Smooth muscle cell (in vitro differentiated cells): ENCODE results near the gene C2CD4A. TPM values are rescaled to one million over a fixed set of nuclear protein-coding genes. Genes with fewer than 3 reads are reported as not detected.

Experiments
- DNase-seq: peaks from one replicate; lab custom pipeline; 2025; ENCODE audit not compliant: unreplicated experiment; lab: John Stamatoyannopoulos, UW
- H2AFZ ChIP-seq: fragments of 200-600 bp; sonication (generic); 2 replicates; pipeline ENCODE4 v1.6.0; 2016; ENCODE audit warnings: antibody characterized with exemption, low read depth, mild to moderate bottlenecking
- H3F3A ChIP-seq: fragments of 200-600 bp; sonication (generic); 2 replicates; pipeline ENCODE4 v1.6.0; 2017; ENCODE audit warnings: antibody characterized with exemption, low read depth
- H3K27ac ChIP-seq: fragments of 200-600 bp; sonication (generic); 2 replicates; pipeline ENCODE4 v1.5.1; 2016; ENCODE audit warnings: low read depth, mild to moderate bottlenecking
- H3K27me3 ChIP-seq: fragments of 200-600 bp; sonication (generic); 2 replicates; pipeline ENCODE4 v1.6.1; 2016; ENCODE audit warnings: low read depth, mild to moderate bottlenecking
- H3K36me3 ChIP-seq: fragments of 200-600 bp; sonication (generic); 2 replicates; pipeline ENCODE4 v1.5.1; 2016; ENCODE audit warnings: low read depth
- H3K4me1 ChIP-seq: fragments of 200-600 bp; sonication (generic); 2 replicates; pipeline ENCODE4 v1.5.1; 2016; ENCODE audit warnings: low read depth
- H3K4me2 ChIP-seq: fragments of 200-600 bp; sonication (generic); 2 replicates; pipeline ENCODE4 v1.6.0; 2016; ENCODE audit warnings: mild to moderate bottlenecking
- H3K4me3 ChIP-seq: fragments of 200-600 bp; sonication (generic); 2 replicates; pipeline ENCODE4 v1.5.1; 2016; ENCODE audit warnings: mild to moderate bottlenecking
- H3K79me2 ChIP-seq: fragments of 200-600 bp; sonication (generic); 2 replicates; pipeline ENCODE4 v1.6.0; 2016; ENCODE audit warnings: low read depth, mild to moderate bottlenecking
- H3K9ac ChIP-seq: fragments of 200-600 bp; sonication (generic); 2 replicates; pipeline ENCODE4 v1.6.0; 2016; ENCODE audit warnings: low read depth
- H3K9me3 ChIP-seq: fragments of 200-600 bp; sonication (generic); replicated peaks from 2 replicates; pipeline ENCODE4 v1.5.1; 2016; ENCODE audit warnings: low read depth
- H4K20me1 ChIP-seq: fragments of 200-600 bp; sonication (generic); 2 replicates; pipeline ENCODE4 v1.6.0; 2016; ENCODE audit warnings: low read depth
- WGBS: methylation state at CpG from one replicate; pipeline ENCODE4 v1.1.7; 2016; ENCODE audit warnings: low lambda C conversion rate; 5-methylcytosine and 5-hydroxymethylcytosine counted together
- polyA plus RNA-seq: library from polyadenylated mRNA; unstranded; fragments of >200 nt; fragmentation: Nextera tagmentation; extraction: Ambion mirVana; gene quantifications from 2 replicates; pipeline ENCODE4 v1.2.1, GENCODE V29; 2016
- total RNA-seq: library from RNA; depleted of rRNA; stranded (reverse); fragments of >200 nt; gene quantifications from 2 replicates; pipeline ENCODE4 v1.2.3, GENCODE V29; 2014
- TF ChIP-seq, protein P1 (sequence below): fragments of 200-600 bp; sonication (generic); IDR thresholded peaks from 2 replicates; pipeline ENCODE4 v1.5.1; 2017; ENCODE audit warnings: borderline replicate concordance, mild to moderate bottlenecking, antibody characterized with exemption; ENCODE audit not compliant: insufficient read depth, poor library complexity, severe bottlenecking

Gene C2CD4A, protein sequence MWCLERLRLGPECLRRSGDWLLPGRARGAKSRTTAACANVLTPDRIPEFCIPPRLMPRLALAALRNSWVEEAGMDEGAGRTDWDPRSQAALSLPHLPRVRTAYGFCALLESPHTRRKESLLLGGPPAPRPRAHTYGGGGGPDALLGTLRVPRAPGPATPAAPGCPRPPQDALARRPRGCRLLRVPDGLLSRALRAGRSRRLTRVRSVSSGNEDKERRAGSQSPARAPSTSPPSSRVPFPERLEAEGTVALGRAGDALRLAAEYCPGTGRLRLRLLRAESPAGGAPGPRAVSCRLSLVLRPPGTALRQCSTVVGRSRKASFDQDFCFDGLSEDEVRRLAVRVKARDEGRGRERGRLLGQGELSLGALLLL
- total RNA-seq (0.13 TPM in 1 of 2 replicates, not detected in the other), polyA plus RNA-seq (0.35 and 0.66 TPM in 2 replicates)

- H3K27ac ChIP-seq, result no peak within 1 kb of the TSS
Observed at GRCh38 chr15:62066663-62067447, at the start of gene C2CD4A. Gene C2CD4A, plus strand, starts transcription at chr15:62066977. Its CDS starts 637 bp downstream, at chr15:62067614.

DNA sequence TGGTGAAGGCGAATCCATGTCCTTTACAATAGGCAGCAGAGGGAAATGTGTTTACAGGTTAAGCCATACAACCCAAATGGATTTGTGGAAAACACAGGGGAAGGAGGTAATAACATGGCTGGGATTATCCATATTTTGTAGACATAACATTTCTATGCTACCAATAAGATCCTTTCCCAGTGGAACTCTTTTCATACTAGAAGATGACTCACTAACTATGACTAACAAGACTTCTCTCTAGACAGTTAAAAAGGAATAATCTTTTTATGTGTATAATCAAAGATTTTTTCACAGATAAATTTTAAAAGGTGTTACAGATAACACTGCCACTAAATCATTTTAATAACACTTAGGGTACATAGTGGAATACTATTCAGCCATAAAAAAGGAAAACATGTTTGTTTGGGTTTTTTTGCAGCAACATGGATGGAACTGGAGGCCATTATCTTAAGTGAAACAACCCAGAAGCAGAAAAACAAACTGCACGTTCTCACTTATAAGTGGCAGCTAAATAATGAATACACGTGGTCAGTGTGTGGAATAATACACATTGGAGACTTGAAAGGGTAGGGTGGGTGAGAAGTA is 46.1 kb upstream of the C2CD4A start:
- Histone ChIP-seq H4K20me1 (no peaks in the 10 kb centered on the region), H3K4me2 (no peak overlapping the region), H3F3A (no peaks in the 10 kb centered on the region), H3K36me3 (peaks cover 9% of the 10 kb centered on the region), H3K27ac (no peak overlapping the region), H3K4me1 (no peaks in the 10 kb centered on the region), H3K9ac (no peak overlapping the region), H3K27me3 (no peaks in the 10 kb centered on the region), H2AFZ (no peak overlapping the region), H3K79me2 (no peaks in the 10 kb centered on the region), H3K9me3 (no peaks in the 10 kb centered on the region), H3K4me3 (no peak overlapping the region)
- 99% methylated on average over 3 of the region's 3 CpGs for WGBS
- TF ChIP-seq, protein P1, sequence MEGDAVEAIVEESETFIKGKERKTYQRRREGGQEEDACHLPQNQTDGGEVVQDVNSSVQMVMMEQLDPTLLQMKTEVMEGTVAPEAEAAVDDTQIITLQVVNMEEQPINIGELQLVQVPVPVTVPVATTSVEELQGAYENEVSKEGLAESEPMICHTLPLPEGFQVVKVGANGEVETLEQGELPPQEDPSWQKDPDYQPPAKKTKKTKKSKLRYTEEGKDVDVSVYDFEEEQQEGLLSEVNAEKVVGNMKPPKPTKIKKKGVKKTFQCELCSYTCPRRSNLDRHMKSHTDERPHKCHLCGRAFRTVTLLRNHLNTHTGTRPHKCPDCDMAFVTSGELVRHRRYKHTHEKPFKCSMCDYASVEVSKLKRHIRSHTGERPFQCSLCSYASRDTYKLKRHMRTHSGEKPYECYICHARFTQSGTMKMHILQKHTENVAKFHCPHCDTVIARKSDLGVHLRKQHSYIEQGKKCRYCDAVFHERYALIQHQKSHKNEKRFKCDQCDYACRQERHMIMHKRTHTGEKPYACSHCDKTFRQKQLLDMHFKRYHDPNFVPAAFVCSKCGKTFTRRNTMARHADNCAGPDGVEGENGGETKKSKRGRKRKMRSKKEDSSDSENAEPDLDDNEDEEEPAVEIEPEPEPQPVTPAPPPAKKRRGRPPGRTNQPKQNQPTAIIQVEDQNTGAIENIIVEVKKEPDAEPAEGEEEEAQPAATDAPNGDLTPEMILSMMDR, result no peak
- no peak for DNase-seq

More at GRCh38 chr15:62066663-62067447, at the start of gene C2CD4A:
- TF ChIP-seq, protein P1, result no peak
- peaks cover 73% of the 10 kb centered on the region for H3K27me3 ChIP-seq
- no peaks in the 10 kb centered on the region for H3K9me3 ChIP-seq
- no peaks in the 10 kb centered on the region for H3K79me2 ChIP-seq
- no peaks in the 10 kb centered on the region for H4K20me1 ChIP-seq
- no peaks in the 10 kb centered on the region for H3F3A ChIP-seq
- H3K4me3 ChIP-seq, result peak within 1 kb of the TSS; percentile 31
- H3K4me2 ChIP-seq, result peak within 1 kb of the TSS; percentile 73
- no peak for DNase-seq
- no peak within 1 kb of the TSS for H3K9ac ChIP-seq
- H3K4me1 ChIP-seq, result peaks cover 5% of the 10 kb centered on the region
- no peaks in the 10 kb centered on the region for H3K36me3 ChIP-seq
- no peak within 1 kb of the TSS for H2AFZ ChIP-seq
- 11% methylated on average over 33 of the region's 33 CpGs for WGBS

DNA sequence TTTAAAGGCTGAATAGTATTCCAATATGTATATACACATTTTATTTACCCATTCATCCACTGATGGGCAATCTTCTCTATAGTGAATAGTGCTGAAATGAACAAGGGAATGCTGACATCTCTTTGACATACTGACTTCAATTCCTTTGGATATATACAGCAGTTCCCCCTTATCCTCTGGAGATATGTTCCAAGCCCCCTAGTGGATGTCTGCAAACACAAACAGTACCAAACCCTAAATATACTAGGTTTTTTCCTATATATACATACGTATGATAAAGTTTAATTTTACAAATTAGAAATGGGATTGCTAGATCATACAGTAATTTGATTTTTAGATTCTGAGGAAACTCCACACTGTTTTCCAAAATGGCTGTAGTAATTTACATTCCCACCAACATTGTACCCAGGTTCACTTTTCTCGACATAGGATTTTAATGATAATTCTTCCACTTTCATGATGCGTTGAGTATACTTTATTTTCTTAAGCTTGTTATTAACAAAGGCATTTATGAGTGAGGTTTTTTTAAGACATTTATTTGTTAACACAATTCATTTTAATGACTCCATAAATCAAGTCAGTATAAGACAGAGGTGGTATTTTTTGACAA is 44.7 kb upstream of the C2CD4A start:
- Histone ChIP-seq H3K36me3 (peaks cover 9% of the 10 kb centered on the region), H3K27me3 (no peaks in the 10 kb centered on the region), H3K4me2 (no peak overlapping the region), H3K9me3 (no peaks in the 10 kb centered on the region), H2AFZ (no peak overlapping the region), H3F3A (no peaks in the 10 kb centered on the region), H4K20me1 (no peaks in the 10 kb centered on the region), H3K4me1 (no peaks in the 10 kb centered on the region), H3K9ac (no peak overlapping the region), H3K27ac (no peak overlapping the region), H3K79me2 (no peaks in the 10 kb centered on the region), H3K4me3 (no peak overlapping the region)
- DNase-seq, result no peak
- TF ChIP-seq, protein P1, result peak; percentile 28
- 95% methylated on average over 3 of the region's 3 CpGs for WGBS
